ENCODE results near the gene ANGPT4. TPM values are rescaled to one million over a fixed set of nuclear protein-coding genes. Genes with fewer than 3 reads are reported as not detected.
"Not testable (repeated sequence)": the region's sequence is repeated elsewhere in the genome, so short reads cannot be mapped to it uniquely, and the experiment has no call there.

ANGPT4 gene
- total and polyA plus RNA-seq, 3 experiments from 2014 or later: not detected

DNA sequence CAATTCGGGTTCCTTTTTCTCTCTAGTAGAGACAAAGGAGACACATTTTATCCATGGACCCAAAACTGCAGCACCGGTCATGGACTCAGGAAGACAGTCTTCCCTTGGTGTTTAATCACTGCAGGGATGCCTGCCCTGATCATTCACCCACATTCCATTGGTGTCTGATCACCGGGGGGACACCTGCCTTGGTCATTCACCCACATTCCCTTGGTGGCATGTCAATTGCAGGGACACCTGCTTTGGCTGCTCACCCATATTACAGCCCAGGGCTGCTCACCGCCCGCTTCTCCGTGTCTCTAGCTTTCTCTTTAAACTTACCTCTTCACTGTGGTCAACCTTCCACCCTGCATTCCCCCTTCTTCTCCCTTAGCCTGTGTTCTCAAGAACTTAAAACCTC is 18.7 kb downstream of the ANGPT4 start:
- H3K27ac ChIP-seq (ENCODE audit: low read depth, low read length); H3K36me3 Mint-ChIP-seq; H3K4me1 ChIP-seq (ENCODE audit: insufficient read depth, low read length); H3K9me3 ChIP-seq (ENCODE audit: low read length); H3K27ac Mint-ChIP-seq; H3K36me3 ChIP-seq (ENCODE audit: insufficient read depth, low read length); H3K4me1 Mint-ChIP-seq; POLR2A ChIA-PET; H3K4me3 Mint-ChIP-seq; H3K9me3 Mint-ChIP-seq; H3K27me3 ChIP-seq (ENCODE audit: insufficient read depth, low read length, poor library complexity, severe bottlenecking); H3K4me3 ChIP-seq (ENCODE audit: low read length): not testable (repeated sequence)
- DNase-seq: peak in 1 of 5 donors; percentile 24
- H3K27me3 Mint-ChIP-seq: peaks cover 4 to 33% of the 10 kb centered on the region in 2 donors
- CTCF ChIA-PET: interaction anchor here (1.2 kb wide), 1 partner anchor 7 kb away, joined by 3 read pairs; no protein-coding TSS in a partner anchor

DNA sequence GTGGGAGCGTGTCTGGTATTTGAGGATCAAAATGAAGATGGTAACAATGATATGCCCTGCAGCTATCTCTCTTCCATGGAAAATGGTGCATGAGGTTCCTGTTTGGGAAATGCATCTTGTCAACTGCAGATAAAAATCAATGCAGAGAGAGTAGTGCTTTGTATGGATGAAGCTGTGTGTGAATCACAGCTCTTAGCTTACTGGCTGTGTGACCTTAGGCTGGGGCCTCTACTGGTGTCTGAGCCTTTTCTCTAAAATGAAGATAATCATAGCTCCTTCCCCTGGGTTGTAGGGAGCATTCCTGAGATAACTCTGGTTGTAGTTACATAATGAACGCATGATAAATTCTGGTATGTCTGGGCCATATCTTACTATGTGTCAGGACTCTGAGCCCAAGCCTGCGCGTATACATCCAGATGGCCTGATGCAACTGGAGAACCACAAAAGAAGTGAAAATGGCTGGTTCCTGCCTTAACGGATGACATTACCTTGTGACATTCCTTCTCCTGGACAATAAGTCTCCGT is 19.6 kb downstream of the ANGPT4 start:
- H3K9me3 ChIP-seq (ENCODE audit: low read length): no peaks in the 10 kb centered on the region
- POLR2A ChIA-PET: no interaction called here
- CTCF ChIA-PET: interaction anchor here (1.2 kb wide), 1 partner anchor 8 kb away, joined by 3 read pairs; no protein-coding TSS in a partner anchor
- H3K27ac ChIP-seq (ENCODE audit: low read depth, low read length): no peak overlapping the region
- Mint-ChIP-seq H3K27me3 (peaks cover 6 to 37% of the 10 kb centered on the region in 2 donors), H3K4me1 (no peaks in the 10 kb centered on the region), H3K27ac (no peak overlapping the region), H3K4me3 (no peak overlapping the region), H3K9me3 (peaks cover 0 to 2% (median 0%) of the 10 kb centered on the region in 5 donors), H3K36me3 (peaks cover 0 to 9% (median 5%) of the 10 kb centered on the region in 3 donors)
- no peaks in the 10 kb centered on the region for H3K36me3 ChIP-seq (ENCODE audit: insufficient read depth, low read length)
- no peaks in the 10 kb centered on the region for H3K27me3 ChIP-seq (ENCODE audit: insufficient read depth, low read length, poor library complexity, severe bottlenecking)
- no peak for DNase-seq
- H3K4me1 ChIP-seq (ENCODE audit: insufficient read depth, low read length): no peaks in the 10 kb centered on the region
- H3K4me3 ChIP-seq (ENCODE audit: low read length): no peak overlapping the region

DNA sequence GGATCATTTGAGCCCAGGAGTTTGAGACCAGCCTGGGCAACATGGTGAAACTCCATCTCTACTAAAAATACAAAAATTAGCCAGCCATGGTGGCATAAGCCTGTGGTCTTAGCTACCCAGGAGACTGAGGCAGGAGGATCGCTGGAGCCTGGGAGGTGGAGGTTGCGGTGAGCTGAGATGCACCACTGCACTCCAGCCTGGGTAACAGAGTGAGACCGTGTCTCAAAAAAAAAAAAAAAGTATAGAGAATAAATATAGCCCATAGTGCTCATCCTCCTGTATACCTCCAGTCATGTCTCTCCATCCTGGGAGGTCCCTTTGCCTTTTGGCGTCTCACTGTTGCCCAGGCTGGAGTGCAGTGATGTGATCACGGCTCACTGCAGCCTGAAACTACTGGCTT is 23.8 kb downstream of the ANGPT4 start:
- H3K4me1 ChIP-seq (ENCODE audit: insufficient read depth, low read length); H3K36me3 Mint-ChIP-seq; CTCF ChIA-PET; H3K9me3 ChIP-seq (ENCODE audit: low read length); POLR2A ChIA-PET; H3K36me3 ChIP-seq (ENCODE audit: insufficient read depth, low read length); H3K4me3 Mint-ChIP-seq; H3K27ac Mint-ChIP-seq; H3K9me3 Mint-ChIP-seq; H3K4me3 ChIP-seq (ENCODE audit: low read length); H3K27ac ChIP-seq (ENCODE audit: low read depth, low read length); DNase-seq; H3K27me3 ChIP-seq (ENCODE audit: insufficient read depth, low read length, poor library complexity, severe bottlenecking); H3K4me1 Mint-ChIP-seq: not testable (repeated sequence)
- peaks cover 7 to 30% of the 10 kb centered on the region in 2 donors for H3K27me3 Mint-ChIP-seq

DNA sequence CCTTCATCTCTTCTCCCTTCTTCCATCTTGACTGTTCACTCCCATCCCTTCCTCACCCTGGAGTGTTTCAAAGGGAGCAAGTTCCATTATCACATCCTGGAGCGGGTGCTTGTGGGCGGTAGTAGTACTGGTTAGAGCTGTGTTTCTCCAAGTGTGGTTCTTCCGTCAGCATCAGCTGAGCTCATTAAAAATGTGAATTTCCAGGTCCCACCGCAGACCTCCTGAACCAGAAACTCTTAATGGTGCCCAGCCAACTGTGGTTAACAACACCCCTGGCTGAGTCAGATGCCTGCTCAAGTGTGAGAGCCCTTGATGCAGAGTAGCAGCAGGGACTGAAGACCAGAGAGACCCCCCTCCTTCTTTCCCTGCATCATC is 24.4 kb downstream of the ANGPT4 start:
- Mint-ChIP-seq H3K27ac (no peak overlapping the region), H3K4me1 (no peaks in the 10 kb centered on the region), H3K4me3 (no peak overlapping the region), H3K27me3 (peaks cover 7 to 24% of the 10 kb centered on the region in 2 donors), H3K9me3 (peaks cover 0 to 2% (median 0%) of the 10 kb centered on the region in 5 donors), H3K36me3 (peaks cover 0 to 4% (median 2%) of the 10 kb centered on the region in 3 donors)
- Histone ChIP-seq H3K4me1 (ENCODE audit: insufficient read depth, low read length) (no peaks in the 10 kb centered on the region), H3K27ac (ENCODE audit: low read depth, low read length) (no peak overlapping the region), H3K27me3 (ENCODE audit: insufficient read depth, low read length, poor library complexity, severe bottlenecking) (no peaks in the 10 kb centered on the region), H3K4me3 (ENCODE audit: low read length) (no peak overlapping the region), H3K36me3 (ENCODE audit: insufficient read depth, low read length) (no peaks in the 10 kb centered on the region), H3K9me3 (ENCODE audit: low read length) (no peaks in the 10 kb centered on the region)
- POLR2A ChIA-PET: no interaction called here
- CTCF ChIA-PET: no interaction called here
- DNase-seq: peak in 1 of 5 donors; percentile 1

DNA sequence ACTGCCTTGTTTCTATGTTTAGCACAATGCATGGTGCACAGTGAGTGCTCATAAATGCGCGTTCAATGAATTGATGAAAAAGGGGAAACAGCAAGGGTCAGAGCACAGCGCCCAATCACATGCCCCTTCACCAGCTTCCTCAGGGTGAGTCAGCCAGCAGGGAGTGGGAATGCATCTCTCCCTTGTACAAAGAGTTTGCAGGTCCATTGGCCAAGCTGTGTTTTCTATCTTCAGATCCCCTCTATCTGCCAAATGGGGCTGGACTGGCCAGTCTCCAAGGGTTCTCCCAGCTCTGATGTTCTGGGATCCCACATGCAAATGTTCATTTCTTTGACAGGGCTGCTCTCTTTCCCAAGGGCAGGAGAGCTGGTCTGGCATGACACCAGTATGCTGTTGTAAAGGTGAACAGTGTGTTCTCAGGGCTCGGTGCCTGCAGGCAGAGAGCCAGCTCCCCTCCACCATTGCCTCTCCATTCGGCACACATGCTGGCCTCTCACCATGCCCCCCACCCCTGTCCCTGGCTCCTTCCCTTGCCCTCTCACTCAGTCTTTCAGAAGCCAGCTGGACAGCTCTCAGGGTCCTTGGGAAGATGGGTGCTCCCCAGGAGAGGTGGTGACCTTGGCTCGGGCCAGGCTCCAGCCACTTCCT is 25.0 kb downstream of the ANGPT4 start:
- no peaks in the 10 kb centered on the region for H3K9me3 ChIP-seq (ENCODE audit: low read length)
- no peaks in the 10 kb centered on the region for H3K4me1 Mint-ChIP-seq
- H3K27me3 ChIP-seq (ENCODE audit: insufficient read depth, low read length, poor library complexity, severe bottlenecking): no peaks in the 10 kb centered on the region
- CTCF ChIA-PET: no interaction called here
- DNase-seq: peak in 1 of 5 donors; percentile 17
- no peaks in the 10 kb centered on the region for H3K4me1 ChIP-seq (ENCODE audit: insufficient read depth, low read length)
- H3K4me3 Mint-ChIP-seq: no peak overlapping the region
- peaks cover 0 to 2% (median 2%) of the 10 kb centered on the region in 3 donors for H3K36me3 Mint-ChIP-seq
- no peaks in the 10 kb centered on the region for H3K36me3 ChIP-seq (ENCODE audit: insufficient read depth, low read length)
- H3K27ac Mint-ChIP-seq: no peak overlapping the region
- H3K27ac ChIP-seq (ENCODE audit: low read depth, low read length): no peak overlapping the region
- POLR2A ChIA-PET: no interaction called here
- H3K4me3 ChIP-seq (ENCODE audit: low read length): no peak overlapping the region
- peaks cover 7 to 22% of the 10 kb centered on the region in 2 donors for H3K27me3 Mint-ChIP-seq
- peaks cover 0 to 2% (median 0%) of the 10 kb centered on the region in 5 donors for H3K9me3 Mint-ChIP-seq

DNA sequence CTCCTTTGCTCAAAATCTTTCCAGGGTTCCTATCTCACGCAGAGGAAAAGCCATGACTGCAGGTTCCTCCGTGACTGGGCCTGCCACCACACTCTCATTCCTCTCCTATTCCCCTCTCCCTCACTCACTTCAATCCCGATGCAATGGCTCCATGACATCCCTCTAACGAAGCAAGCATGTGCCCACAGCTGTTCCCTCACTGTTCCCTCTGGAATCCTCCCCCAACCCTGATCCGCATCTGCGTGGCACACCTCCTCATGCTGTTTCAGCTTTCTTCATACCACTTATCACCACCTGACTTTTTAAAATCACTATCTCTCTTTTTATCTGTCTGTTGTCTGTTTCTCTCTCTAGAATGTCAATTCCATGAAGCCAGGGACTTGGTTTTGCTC is 25.5 kb downstream of the ANGPT4 start:
- Histone ChIP-seq H3K27me3 (ENCODE audit: insufficient read depth, low read length, poor library complexity, severe bottlenecking) (no peaks in the 10 kb centered on the region), H3K4me1 (ENCODE audit: insufficient read depth, low read length) (no peaks in the 10 kb centered on the region), H3K36me3 (ENCODE audit: insufficient read depth, low read length) (no peaks in the 10 kb centered on the region), H3K4me3 (ENCODE audit: low read length) (no peak overlapping the region), H3K27ac (ENCODE audit: low read depth, low read length) (no peak overlapping the region), H3K9me3 (ENCODE audit: low read length) (no peaks in the 10 kb centered on the region)
- CTCF ChIA-PET: no interaction called here
- POLR2A ChIA-PET: no interaction called here
- Mint-ChIP-seq H3K27me3 (peaks cover 7 to 18% of the 10 kb centered on the region in 2 donors), H3K4me1 (no peaks in the 10 kb centered on the region), H3K4me3 (no peak overlapping the region), H3K9me3 (peaks cover 0 to 2% (median 0%) of the 10 kb centered on the region in 5 donors), H3K27ac (no peak overlapping the region), H3K36me3 (no peaks in the 10 kb centered on the region)
- no peak for DNase-seq

DNA sequence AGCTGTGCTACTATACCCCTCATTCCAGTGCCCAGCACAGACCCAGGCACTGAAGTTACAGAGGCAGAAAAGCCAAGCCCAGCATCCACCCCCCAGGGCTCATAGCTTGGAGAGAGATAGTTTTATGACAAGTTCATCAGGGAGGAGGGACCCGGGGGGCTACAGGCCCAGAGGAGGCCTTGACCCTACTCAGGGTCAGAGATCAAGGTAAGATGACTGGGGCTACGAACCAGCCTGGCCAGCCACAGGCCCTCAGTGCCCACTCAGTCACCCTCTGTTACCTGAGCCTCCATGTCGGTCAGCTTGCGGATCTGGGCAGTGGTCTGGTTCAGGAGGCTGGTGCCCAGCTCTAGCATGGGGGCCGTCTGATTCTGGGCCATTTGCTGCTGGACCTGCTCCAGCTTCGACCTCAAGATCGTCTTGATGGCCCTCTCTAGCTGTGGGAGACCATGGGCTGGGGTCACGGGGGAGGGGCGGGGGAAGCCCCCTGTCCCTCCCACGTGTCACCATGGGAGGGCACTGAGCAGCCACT is 26.1 kb downstream of the ANGPT4 start:
- Histone ChIP-seq H3K27me3 (ENCODE audit: insufficient read depth, low read length, poor library complexity, severe bottlenecking) (no peaks in the 10 kb centered on the region), H3K9me3 (ENCODE audit: low read length) (no peaks in the 10 kb centered on the region), H3K4me3 (ENCODE audit: low read length) (no peak overlapping the region), H3K27ac (ENCODE audit: low read depth, low read length) (no peak overlapping the region), H3K4me1 (ENCODE audit: insufficient read depth, low read length) (no peaks in the 10 kb centered on the region), H3K36me3 (ENCODE audit: insufficient read depth, low read length) (no peaks in the 10 kb centered on the region)
- Mint-ChIP-seq H3K27me3 (peaks cover 7 to 15% of the 10 kb centered on the region in 2 donors), H3K27ac (peak overlapping the region in 1 of 8 donors; percentile 42), H3K4me3 (no peak overlapping the region), H3K9me3 (peaks cover 0 to 2% (median 0%) of the 10 kb centered on the region in 5 donors), H3K36me3 (no peaks in the 10 kb centered on the region), H3K4me1 (peaks cover 0 to 3% (median 0%) of the 10 kb centered on the region in 3 donors)
- DNase-seq: peak in 1 of 5 donors; percentile 23
- ChIA-PET POLR2A (no interaction called here), CTCF (interaction anchor here (1.1 kb wide), 1 partner anchor 66 kb away, joined by 3 read pairs; no protein-coding TSS in a partner anchor)

DNA sequence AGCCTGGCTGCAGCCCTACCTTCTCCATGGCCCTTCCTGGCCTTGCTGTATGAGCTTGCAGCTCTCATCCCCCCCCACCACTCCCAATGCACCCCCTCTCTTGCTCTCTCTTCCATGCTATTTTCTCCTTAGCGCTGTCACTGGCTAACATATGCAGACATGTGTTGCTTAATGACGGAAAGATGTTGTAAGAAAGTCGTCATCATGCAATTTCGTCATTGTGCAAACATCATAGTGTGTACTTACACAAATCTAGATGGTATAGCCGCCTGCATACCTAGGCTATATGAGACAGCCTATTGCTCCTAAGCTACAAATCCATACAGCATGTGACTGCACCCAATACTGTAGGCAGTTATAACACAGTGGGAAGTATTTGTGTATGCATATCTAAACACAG is 27.0 kb downstream of the ANGPT4 start:
- no peaks in the 10 kb centered on the region for H3K36me3 Mint-ChIP-seq
- ChIA-PET POLR2A (no interaction called here), CTCF (interaction anchor here (1.1 kb wide), 1 partner anchor 67 kb away, joined by 3 read pairs; no protein-coding TSS in a partner anchor)
- Histone ChIP-seq H3K27me3 (ENCODE audit: insufficient read depth, low read length, poor library complexity, severe bottlenecking) (no peaks in the 10 kb centered on the region), H3K4me1 (ENCODE audit: insufficient read depth, low read length) (no peaks in the 10 kb centered on the region), H3K4me3 (ENCODE audit: low read length) (no peak overlapping the region), H3K36me3 (ENCODE audit: insufficient read depth, low read length) (no peaks in the 10 kb centered on the region), H3K27ac (ENCODE audit: low read depth, low read length) (no peak overlapping the region), H3K9me3 (ENCODE audit: low read length) (no peaks in the 10 kb centered on the region)
- H3K4me1 Mint-ChIP-seq: peaks cover 0 to 3% (median 0%) of the 10 kb centered on the region in 3 donors
- peaks cover 7 to 19% of the 10 kb centered on the region in 2 donors for H3K27me3 Mint-ChIP-seq
- no peak overlapping the region for H3K27ac Mint-ChIP-seq
- peaks cover 0 to 2% (median 0%) of the 10 kb centered on the region in 5 donors for H3K9me3 Mint-ChIP-seq
- H3K4me3 Mint-ChIP-seq: no peak overlapping the region
- DNase-seq: no peak
